ENCODE data around the gene CCNG2. TPM values are rescaled to one million over a fixed set of nuclear protein-coding genes. Genes with fewer than 3 reads are reported as not detected.

The CCNG2 gene
- total and polyA plus RNA-seq, 2 of the 4 experiments (the other 2 are of a cell fraction), result 11.3 to 14.9 TPM

DNA sequence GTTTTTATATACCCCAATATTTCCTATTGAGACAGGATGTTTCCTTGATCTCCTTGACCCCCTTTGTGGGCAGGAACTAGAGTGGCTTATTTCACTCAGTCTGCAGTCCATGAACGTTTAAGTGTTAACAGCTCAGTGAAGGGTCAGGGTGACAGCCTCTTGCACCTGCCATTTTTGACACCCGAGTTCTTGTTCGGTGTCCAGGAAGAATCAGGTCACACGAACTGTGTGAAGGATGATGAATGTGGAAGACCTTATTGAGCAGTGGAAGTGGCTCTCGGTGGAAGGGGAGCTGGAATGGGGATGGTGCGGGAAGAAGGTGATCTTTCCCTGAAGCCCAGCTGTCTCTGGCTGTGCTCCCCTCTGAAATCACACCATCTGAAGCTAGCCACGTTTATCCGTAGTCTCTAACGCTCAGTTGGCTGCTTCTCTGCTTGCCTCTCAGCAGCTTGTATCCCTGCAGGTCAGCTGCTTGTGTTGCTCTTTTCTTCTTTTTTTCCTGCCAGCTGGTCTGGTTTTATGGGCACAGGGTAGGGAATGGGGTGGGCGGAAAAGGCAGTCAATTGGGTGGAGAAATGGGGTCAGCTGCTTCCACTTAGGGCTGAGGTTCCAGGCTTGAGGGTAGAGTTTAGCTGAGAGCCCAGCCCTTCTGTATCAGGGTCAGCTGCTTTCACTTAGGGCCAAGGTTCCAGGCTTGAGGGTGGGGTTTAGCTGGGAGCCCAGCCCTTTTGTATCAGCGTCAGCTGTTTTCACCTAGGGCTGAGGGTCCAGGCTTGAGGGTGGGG is 29.0 kb upstream of the CCNG2 start:
- Histone ChIP-seq H3K9me3 (ENCODE audit: control insufficient read depth, insufficient read depth, low read length) (no peaks in the 10 kb centered on the region), H3K36me3 (ENCODE audit: control insufficient read depth, insufficient read depth, low read length) (no peaks in the 10 kb centered on the region), H3K23ac (ENCODE audit: low read depth, low read length) (no peak overlapping the region), H4K8ac (ENCODE audit: low read depth in 2 of 2, low read length in 2 of 2) (no peak overlapping the region), H4K20me1 (ENCODE audit: insufficient read depth, low read length) (no peaks in the 10 kb centered on the region), H3K9ac (ENCODE audit: low read depth, low read length) (no peak overlapping the region), H3K9me1 (ENCODE audit: insufficient read depth, low read length) (no peaks in the 10 kb centered on the region), H3K56ac (ENCODE audit: extremely low read depth, insufficient read depth, low read length) (no peak overlapping the region), H3K27ac (ENCODE audit: insufficient read depth, low read length) (no peak overlapping the region), H3K4me1 (ENCODE audit: control insufficient read depth, insufficient read depth, low read length) (no peaks in the 10 kb centered on the region), H3K18ac (ENCODE audit: low read depth, low read length) (no peak overlapping the region), H3K4me2 (ENCODE audit: low read depth, low read length) (no peak overlapping the region), H4K91ac (ENCODE audit: insufficient read depth, low read depth, low read length) (no peak overlapping the region), H4K5ac (ENCODE audit: low read depth, low read length) (no peak overlapping the region), H3K4me3 (ENCODE audit: insufficient read depth, low read depth, low read length) (no peak overlapping the region), H2BK15ac (ENCODE audit: low read depth, low read length) (no peak overlapping the region), H2BK20ac (ENCODE audit: low read depth, low read length) (no peak overlapping the region), H3K27me3 (ENCODE audit: control insufficient read depth, insufficient read depth, low read length) (peaks cover 23% of the 10 kb centered on the region), H3K4ac (ENCODE audit: low read depth, low read length) (no peak overlapping the region), H2BK5ac (ENCODE audit: low read depth, low read length, poor library complexity, severe bottlenecking) (no peak overlapping the region), H2BK120ac (ENCODE audit: low read depth, low read length) (no peak overlapping the region), H2AK5ac (ENCODE audit: low read depth, low read length) (no peak overlapping the region), H3K79me1 (ENCODE audit: low read depth in 1 of 2, low read length in 2 of 2) (no peaks in the 10 kb centered on the region), H2AK9ac (replicated peaks; ENCODE audit: low read depth, low read length, poor library complexity) (no peak overlapping the region), H3K14ac (replicated peaks; ENCODE audit: low read depth, low read length) (no peak overlapping the region), H2AFZ (replicated peaks; ENCODE audit: low read length, poor library complexity) (no peak overlapping the region)
- dilution Hi-C loops (cut with HindIII; ENCODE audit: low sequenced_read_pairs, unreplicated experiment) (no loop called here), intact Hi-C loops (cut with micrococcal nuclease) (no loop called here), in situ Hi-C loops (cut with MboI; ENCODE audit: low sequenced_read_pairs) (no loop called here)
- DNase-seq (no peak), ATAC-seq (ENCODE audit: low read depth) (no peak)
- BruUV-seq (replicated peaks), result no TSS peak
- ChIA-PET POLR2A (ENCODE audit: unreplicated experiment) (no interaction called here), CTCF (no interaction called here)
- no CpG with 5 or more reads among the region's 11 CpGs for WGBS, 2 experiments (ENCODE audit: extremely low coverage in 2 of 2, insufficient read length in 1 of 2)
- no peak for TF ChIP-seq MXI1 (IDR thresholded peaks at IDR 0.05; ENCODE audit: borderline replicate concordance, low read depth, low read length)
- TF ChIP-seq FOS (IDR thresholded peaks at IDR 0.05; ENCODE audit: low read depth, low read length), result no peak
- no peak for TF ChIP-seq RFX5 (IDR thresholded peaks at IDR 0.05; ENCODE audit: low read depth, low read length)
- no peak for TF ChIP-seq MAZ (IDR thresholded peaks at IDR 0.05; ENCODE audit: borderline replicate concordance, low read depth, low read length)
- TF ChIP-seq SMC3 (IDR thresholded peaks at IDR 0.05; ENCODE audit: low read depth, low read length), result no peak
- TF ChIP-seq, protein P1, sequence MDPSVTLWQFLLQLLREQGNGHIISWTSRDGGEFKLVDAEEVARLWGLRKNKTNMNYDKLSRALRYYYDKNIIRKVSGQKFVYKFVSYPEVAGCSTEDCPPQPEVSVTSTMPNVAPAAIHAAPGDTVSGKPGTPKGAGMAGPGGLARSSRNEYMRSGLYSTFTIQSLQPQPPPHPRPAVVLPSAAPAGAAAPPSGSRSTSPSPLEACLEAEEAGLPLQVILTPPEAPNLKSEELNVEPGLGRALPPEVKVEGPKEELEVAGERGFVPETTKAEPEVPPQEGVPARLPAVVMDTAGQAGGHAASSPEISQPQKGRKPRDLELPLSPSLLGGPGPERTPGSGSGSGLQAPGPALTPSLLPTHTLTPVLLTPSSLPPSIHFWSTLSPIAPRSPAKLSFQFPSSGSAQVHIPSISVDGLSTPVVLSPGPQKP (IDR thresholded peaks at IDR 0.05; ENCODE audit: borderline replicate concordance, low read depth, low read length), result no peak
- TF ChIP-seq, protein P2, sequence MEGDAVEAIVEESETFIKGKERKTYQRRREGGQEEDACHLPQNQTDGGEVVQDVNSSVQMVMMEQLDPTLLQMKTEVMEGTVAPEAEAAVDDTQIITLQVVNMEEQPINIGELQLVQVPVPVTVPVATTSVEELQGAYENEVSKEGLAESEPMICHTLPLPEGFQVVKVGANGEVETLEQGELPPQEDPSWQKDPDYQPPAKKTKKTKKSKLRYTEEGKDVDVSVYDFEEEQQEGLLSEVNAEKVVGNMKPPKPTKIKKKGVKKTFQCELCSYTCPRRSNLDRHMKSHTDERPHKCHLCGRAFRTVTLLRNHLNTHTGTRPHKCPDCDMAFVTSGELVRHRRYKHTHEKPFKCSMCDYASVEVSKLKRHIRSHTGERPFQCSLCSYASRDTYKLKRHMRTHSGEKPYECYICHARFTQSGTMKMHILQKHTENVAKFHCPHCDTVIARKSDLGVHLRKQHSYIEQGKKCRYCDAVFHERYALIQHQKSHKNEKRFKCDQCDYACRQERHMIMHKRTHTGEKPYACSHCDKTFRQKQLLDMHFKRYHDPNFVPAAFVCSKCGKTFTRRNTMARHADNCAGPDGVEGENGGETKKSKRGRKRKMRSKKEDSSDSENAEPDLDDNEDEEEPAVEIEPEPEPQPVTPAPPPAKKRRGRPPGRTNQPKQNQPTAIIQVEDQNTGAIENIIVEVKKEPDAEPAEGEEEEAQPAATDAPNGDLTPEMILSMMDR (conservative IDR thresholded peaks at IDR 0.05; ENCODE audit: low read depth, low read length), result no peak
- TF ChIP-seq, protein P3, sequence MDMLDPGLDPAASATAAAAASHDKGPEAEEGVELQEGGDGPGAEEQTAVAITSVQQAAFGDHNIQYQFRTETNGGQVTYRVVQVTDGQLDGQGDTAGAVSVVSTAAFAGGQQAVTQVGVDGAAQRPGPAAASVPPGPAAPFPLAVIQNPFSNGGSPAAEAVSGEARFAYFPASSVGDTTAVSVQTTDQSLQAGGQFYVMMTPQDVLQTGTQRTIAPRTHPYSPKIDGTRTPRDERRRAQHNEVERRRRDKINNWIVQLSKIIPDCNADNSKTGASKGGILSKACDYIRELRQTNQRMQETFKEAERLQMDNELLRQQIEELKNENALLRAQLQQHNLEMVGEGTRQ (IDR thresholded peaks at IDR 0.05; ENCODE audit: low read depth, low read length), result no peak
- no peak for TF ChIP-seq NFE2L2 (IDR thresholded peaks at IDR 0.05; ENCODE audit: low read depth, low read length)
- TF ChIP-seq CEBPB (IDR thresholded peaks at IDR 0.05; ENCODE audit: low read depth, low read length), result no peak
- no peak for TF ChIP-seq RCOR1 (IDR thresholded peaks at IDR 0.05; ENCODE audit: insufficient replicate concordance, low read length)
- no peak for TF ChIP-seq CHD1 (IDR thresholded peaks at IDR 0.05; ENCODE audit: low read depth, low read length)
- TF ChIP-seq RAD21 (IDR thresholded peaks at IDR 0.05; ENCODE audit: low read length), result no peak

Data from IMR-90 (cell line).